HG03097 (cell line): Measurements from ENCODE around the gene HSD17B3.
"Not testable (repeated sequence)": the region's sequence is repeated elsewhere in the genome, so short reads cannot be mapped to it uniquely, and the experiment has no call there.

Experiments
- ATAC-seq: cut with Tn5 transposase; IDR thresholded peaks from one replicate; pipeline ENCODE4 v1.9.1; 2021; ENCODE audit not compliant: unreplicated experiment, low FRiP score

Gene HSD17B3

GRCh38 chr9:96309850-96310249 is 7.9 kb upstream of the HSD17B3 start:
- no peak for ATAC-seq

- not testable (repeated sequence) for ATAC-seq
These were observed 5.0 kb upstream of the HSD17B3 start for GRCh38 chr9:96306958-96307357.

GRCh38 chr9:96305171-96305570 is 3.2 kb upstream of the HSD17B3 start:
- no peak for ATAC-seq

- no peak for ATAC-seq
These were observed 2.3 kb upstream of the HSD17B3 start for GRCh38 chr9:96304230-96304629.

GRCh38 chr9:96299823-96300222 is 2.2 kb downstream of the HSD17B3 start:
- no peak for ATAC-seq

GRCh38 chr9:96294159-96294545 is 7.8 kb downstream of the HSD17B3 start:
- ATAC-seq = no peak

- ATAC-seq = no peak
These were observed 8.3 kb downstream of the HSD17B3 start for GRCh38 chr9:96293498-96294158.

- ATAC-seq = no peak
These were observed 12.6 kb downstream of the HSD17B3 start for GRCh38 chr9:96289392-96289791.

GRCh38 chr9:96281641-96282040 is 20.3 kb downstream of the HSD17B3 start:
- ATAC-seq = no peak

- no peak for ATAC-seq
These were observed 22.0 kb downstream of the HSD17B3 start for GRCh38 chr9:96279932-96280331.

GRCh38 chr9:96274939-96275338 is 27.0 kb downstream of the HSD17B3 start:
- ATAC-seq = no peak

- no peak for ATAC-seq
These were observed 31.7 kb downstream of the HSD17B3 start for GRCh38 chr9:96270236-96270744.

- no peak for ATAC-seq
These were observed 43.0 kb downstream of the HSD17B3 start for GRCh38 chr9:96258967-96259366.

- ATAC-seq = no peak
These were observed 45.2 kb downstream of the HSD17B3 start for GRCh38 chr9:96256800-96257199.

- ATAC-seq = no peak
These were observed 46.3 kb downstream of the HSD17B3 start for GRCh38 chr9:96255698-96256097.

GRCh38 chr9:96253059-96253696 is 48.8 kb downstream of the HSD17B3 start:
- no peak for ATAC-seq

GRCh38 chr9:96251451-96251850 is 50.5 kb downstream of the HSD17B3 start:
- no peak for ATAC-seq

- no peak for ATAC-seq
These were observed 52.2 kb downstream of the HSD17B3 start for GRCh38 chr9:96249746-96250145.

GRCh38 chr9:96246267-96246671 is 55.7 kb downstream of the HSD17B3 start:
- no peak for ATAC-seq

GRCh38 chr9:96245399-96245798 is 56.6 kb downstream of the HSD17B3 start:
- no peak for ATAC-seq

- ATAC-seq = no peak
These were observed 58.2 kb downstream of the HSD17B3 start for GRCh38 chr9:96243778-96244177.

GRCh38 chr9:96242811-96243210 is 59.2 kb downstream of the HSD17B3 start:
- no peak for ATAC-seq
